Epithelial cell of esophagus (primary cell): ENCODE data around the gene KRCC1.
"Not testable (repeated sequence)": the region's sequence is repeated elsewhere in the genome, so short reads cannot be mapped to it uniquely, and the experiment has no call there.

Experiments used
- DNase-seq: peaks from one replicate; pipeline ENCODE4 v3.0.0; 2010; ENCODE audit warnings: low read depth
- H3K4me3 ChIP-seq: 2 replicates; pipeline ENCODE4 v1.5.1; 2011; ENCODE audit warnings: mild to moderate bottlenecking, low read length, control low read depth
- TF ChIP-seq, protein P1 (sequence below): IDR thresholded peaks from 2 replicates; pipeline ENCODE4 v1.5.1; 2011; ENCODE audit warnings: low read depth, mild to moderate bottlenecking, low read length, control low read depth, inconsistent platforms; ENCODE audit not compliant: insufficient read depth; ENCODE audit errors: missing control alignments

Gene KRCC1

DNA sequence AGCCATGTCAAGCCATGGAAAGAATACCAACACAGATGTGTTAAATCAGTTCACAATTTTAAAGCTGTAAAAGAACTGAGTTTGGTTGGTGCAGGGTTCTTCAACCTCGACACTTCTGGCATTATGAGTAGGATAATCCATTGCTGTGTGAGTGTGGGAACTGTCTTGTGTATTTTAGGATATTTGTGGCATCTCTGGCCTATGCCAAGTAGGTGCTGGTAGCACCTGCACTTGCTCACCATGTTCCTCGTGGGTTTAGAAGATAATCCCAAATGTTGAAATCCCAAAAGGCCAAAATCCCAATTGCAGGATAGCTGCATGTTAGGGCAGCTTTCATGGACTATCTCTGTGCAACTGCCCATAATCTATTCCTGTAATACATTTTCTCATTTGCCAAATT lies 3.8 kb downstream of the KRCC1 start:
- TF ChIP-seq, protein P1, sequence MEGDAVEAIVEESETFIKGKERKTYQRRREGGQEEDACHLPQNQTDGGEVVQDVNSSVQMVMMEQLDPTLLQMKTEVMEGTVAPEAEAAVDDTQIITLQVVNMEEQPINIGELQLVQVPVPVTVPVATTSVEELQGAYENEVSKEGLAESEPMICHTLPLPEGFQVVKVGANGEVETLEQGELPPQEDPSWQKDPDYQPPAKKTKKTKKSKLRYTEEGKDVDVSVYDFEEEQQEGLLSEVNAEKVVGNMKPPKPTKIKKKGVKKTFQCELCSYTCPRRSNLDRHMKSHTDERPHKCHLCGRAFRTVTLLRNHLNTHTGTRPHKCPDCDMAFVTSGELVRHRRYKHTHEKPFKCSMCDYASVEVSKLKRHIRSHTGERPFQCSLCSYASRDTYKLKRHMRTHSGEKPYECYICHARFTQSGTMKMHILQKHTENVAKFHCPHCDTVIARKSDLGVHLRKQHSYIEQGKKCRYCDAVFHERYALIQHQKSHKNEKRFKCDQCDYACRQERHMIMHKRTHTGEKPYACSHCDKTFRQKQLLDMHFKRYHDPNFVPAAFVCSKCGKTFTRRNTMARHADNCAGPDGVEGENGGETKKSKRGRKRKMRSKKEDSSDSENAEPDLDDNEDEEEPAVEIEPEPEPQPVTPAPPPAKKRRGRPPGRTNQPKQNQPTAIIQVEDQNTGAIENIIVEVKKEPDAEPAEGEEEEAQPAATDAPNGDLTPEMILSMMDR, result no peak
- no peak for DNase-seq
- no peak overlapping the region for H3K4me3 ChIP-seq

DNA sequence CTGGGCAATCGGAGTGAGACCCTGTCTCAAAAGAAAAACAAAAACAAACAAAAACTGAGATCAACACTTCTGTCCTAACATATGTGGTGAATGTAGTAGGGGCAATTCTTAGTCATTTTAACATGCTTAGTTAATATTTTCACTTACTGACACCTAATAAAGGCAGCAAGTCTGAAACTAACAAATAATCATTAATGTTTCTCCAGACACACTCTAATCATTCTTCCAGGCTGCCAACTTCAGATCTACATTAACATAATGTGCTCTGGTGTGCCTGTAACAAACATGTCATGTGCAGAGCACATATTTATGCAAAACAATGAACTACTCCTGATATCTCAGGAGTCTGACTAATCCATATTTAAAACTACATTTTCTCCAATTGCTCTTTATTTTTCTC lies 6.0 kb downstream of the KRCC1 start:
- DNase-seq, result no peak
- H3K4me3 ChIP-seq, result no peak overlapping the region
- TF ChIP-seq, protein P1, result no peak

DNA sequence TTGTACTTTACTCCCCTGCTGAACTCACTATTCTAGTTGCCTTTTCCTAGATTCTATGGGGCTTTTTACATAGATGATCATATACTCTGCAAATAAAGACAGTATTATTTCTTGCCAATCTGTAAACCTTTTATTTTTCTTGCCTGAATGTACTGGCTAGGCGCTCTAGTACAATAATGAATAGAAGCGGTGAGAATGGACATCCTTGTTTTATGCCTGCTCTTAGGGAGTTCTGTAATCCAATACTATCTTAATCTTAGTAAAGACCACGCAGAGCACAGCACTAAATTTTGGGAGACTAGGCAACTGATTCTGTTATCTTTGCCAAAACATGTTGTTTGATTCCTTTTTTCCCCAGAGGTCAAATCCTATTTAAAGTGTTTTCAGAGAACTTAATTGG lies 7.0 kb downstream of the KRCC1 start:
- DNase-seq, result no peak
- H3K4me3 ChIP-seq, result no peak overlapping the region
- TF ChIP-seq, protein P1, result no peak

DNA sequence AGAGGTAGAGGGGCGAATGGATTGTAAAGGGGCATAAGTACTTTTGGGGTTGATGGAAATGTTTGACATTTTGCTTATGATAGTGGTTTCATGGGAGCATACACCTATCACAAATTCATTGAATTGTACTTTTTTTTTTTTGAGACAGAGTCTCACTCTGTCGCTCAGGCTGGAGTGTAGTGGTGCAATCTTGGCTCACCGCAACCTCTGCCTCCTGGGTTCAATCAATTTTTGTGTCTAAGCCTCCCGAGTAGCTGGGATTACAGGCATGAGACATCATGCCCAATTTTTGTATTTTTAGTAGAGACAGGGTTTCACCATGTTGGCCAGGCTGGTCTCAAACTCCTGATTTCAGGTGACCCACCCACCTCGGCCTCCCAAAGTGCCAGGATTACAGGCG lies 10.0 kb downstream of the KRCC1 start:
- H3K4me3 ChIP-seq, DNase-seq: not testable (repeated sequence)

DNA sequence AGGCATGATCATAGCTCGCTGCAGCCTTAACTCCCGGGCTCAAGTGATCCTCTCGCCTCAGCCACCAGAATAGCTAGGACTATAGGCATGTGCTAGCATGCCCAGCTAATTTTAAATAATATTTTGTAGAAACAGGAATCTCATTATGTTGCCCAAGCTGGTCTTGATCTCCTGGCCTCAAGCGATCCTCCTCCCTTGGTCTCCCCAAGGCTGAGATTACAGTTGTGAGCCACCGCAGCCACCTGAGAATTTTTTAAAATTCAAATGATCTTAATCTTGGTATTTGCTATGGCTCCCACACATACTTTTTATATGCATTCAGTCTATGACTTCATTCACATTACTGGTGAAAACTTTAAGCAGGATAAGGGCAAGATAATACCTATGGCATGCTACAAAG lies 13.1 kb downstream of the KRCC1 start:
- peak; percentile 43 for DNase-seq
- no peak overlapping the region for H3K4me3 ChIP-seq
- TF ChIP-seq, protein P1, result no peak

DNA sequence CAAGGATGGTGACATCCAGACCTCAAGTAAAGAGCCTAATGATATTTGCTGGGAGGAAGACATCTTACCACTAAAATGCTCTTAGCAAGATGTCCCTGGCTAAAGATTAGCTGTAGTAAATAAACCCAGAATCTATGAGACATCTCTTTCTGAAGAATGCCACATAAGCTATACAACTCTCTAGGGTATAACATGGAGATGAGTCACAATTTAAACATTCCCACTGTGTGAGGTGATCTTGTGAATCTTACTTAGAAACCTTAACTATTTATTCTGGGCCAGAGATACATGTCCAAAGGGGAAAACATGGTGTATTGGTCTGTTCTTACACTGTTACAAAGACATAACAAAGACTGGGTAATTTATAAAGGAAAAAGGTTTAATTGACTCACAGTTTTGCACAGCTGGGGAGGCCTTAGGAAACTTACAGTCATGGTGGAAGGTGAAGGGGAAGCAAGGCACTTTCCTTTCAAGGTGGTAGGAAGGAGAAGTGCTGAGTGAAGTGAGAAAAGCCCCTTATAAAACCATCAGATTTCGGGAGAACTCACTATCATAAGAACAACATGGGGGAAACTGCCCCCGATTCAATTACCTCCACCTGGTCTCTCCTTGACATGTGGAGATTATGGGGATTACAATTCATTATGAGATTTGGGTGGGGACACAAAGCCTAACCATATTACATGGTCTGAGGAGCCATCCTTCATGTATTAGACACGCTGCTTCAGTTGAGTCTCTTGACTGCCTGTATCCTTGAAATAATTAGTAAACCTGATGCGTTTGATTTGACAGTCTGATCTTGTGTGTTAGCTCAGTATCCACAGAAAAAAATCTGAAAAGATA lies 17.1 kb downstream of the KRCC1 start:
- DNase-seq, result peak; percentile 88
- TF ChIP-seq, protein P1, result no peak
- H3K4me3 ChIP-seq, result no peak overlapping the region

DNA sequence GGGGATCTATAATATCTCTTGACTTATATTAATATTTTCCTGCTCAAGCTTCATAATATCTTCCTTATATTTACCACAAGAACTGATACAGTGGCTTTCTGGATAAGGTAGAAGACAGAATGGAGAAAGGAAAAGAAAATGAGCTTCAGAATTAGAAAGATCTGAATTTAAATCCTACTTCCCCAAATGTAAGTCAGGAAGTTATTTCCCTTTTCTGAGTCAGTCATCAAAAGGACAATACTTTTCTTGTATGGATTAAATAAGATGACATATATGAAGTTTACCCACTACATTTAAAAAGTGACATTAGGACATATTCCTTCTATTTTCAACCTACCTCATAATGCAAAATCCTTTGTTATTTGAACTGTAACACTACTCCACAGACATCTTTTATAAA lies 19.0 kb downstream of the KRCC1 start:
- H3K4me3 ChIP-seq, result no peak overlapping the region
- TF ChIP-seq, protein P1, result no peak
- no peak for DNase-seq
